Ishikawa (cell line): Measurements from ENCODE around the gene TPCN2.

ENCODE experiments used
- CEBPB ChIP-seq: IDR thresholded peaks from 2 replicates; pipeline ENCODE4 v1.6.1; 2012
- CREB1 ChIP-seq: IDR thresholded peaks from 2 replicates; pipeline ENCODE4 v1.6.1; 2012; ENCODE audit warnings: low read depth
- EGR1 ChIP-seq: IDR thresholded peaks from 2 replicates; pipeline ENCODE4 v1.6.1; 2012
- EP300 ChIP-seq: IDR thresholded peaks from 2 replicates; pipeline ENCODE4 v1.6.1; 2012; ENCODE audit warnings: borderline replicate concordance
- FOXM1 ChIP-seq: IDR thresholded peaks from 2 replicates; pipeline ENCODE4 v1.6.1; 2012; ENCODE audit warnings: low read depth, borderline replicate concordance
- MAX ChIP-seq: IDR thresholded peaks from 2 replicates; pipeline ENCODE4 v1.6.1; 2012
- NFIC ChIP-seq: IDR thresholded peaks from 2 replicates; pipeline ENCODE4 v1.6.1; 2012
- RAD21 ChIP-seq: IDR thresholded peaks from 2 replicates; pipeline ENCODE4 v1.6.1; 2012; ENCODE audit warnings: low read depth
- REST ChIP-seq: IDR thresholded peaks from 2 replicates; pipeline ENCODE4 v1.6.1; 2012; ENCODE audit warnings: low read depth, mild to moderate bottlenecking
- TAF1 ChIP-seq: IDR thresholded peaks from 2 replicates; pipeline ENCODE4 v1.6.1; 2012; ENCODE audit warnings: low read depth, mild to moderate bottlenecking
- TCF12 ChIP-seq: IDR thresholded peaks from 2 replicates; pipeline ENCODE4 v1.6.1; 2012; ENCODE audit warnings: low read depth
- TEAD4 ChIP-seq: IDR thresholded peaks from 2 replicates; pipeline ENCODE4 v1.6.1; 2012
- USF1 ChIP-seq: IDR thresholded peaks from 2 replicates; pipeline ENCODE4 v1.6.1; 2012
- YY1 ChIP-seq: IDR thresholded peaks from 2 replicates; pipeline ENCODE4 v1.6.1; 2012; ENCODE audit warnings: low read depth
- ZBTB7A ChIP-seq: IDR thresholded peaks from 2 replicates; pipeline ENCODE4 v1.6.1; 2012; ENCODE audit warnings: low read depth

The TPCN2 gene

GRCh38 chr11:69003301-69003865 is 45.3 kb upstream of the TPCN2 start:
- TF ChIP-seq MAX = no peak
- no peak for TF ChIP-seq REST
- no peak for TF ChIP-seq NFIC
- TF ChIP-seq EP300 = no peak
- TF ChIP-seq CEBPB = no peak
- no peak for TF ChIP-seq CREB1
- no peak for TF ChIP-seq TAF1

- TF ChIP-seq EGR1 (no peak), NFIC (no peak), CEBPB (no peak), RAD21 (no peak), TCF12 (no peak), USF1 (no peak), ZBTB7A (no peak), CREB1 (no peak), TAF1 (no peak), FOXM1 (no peak), REST (no peak), MAX (no peak), TEAD4 (no peak), YY1 (no peak), EP300 (no peak)
Measured at GRCh38 chr11:69003866-69004367, 44.8 kb upstream of the TPCN2 start.

- TF ChIP-seq FOXM1 = no peak
- TF ChIP-seq RAD21 = no peak
- TF ChIP-seq EP300 = no peak
- no peak for TF ChIP-seq REST
- TF ChIP-seq CREB1 = no peak
- TF ChIP-seq USF1 = no peak
- TF ChIP-seq CEBPB = no peak
- no peak for TF ChIP-seq TEAD4
- no peak for TF ChIP-seq YY1
- TF ChIP-seq TCF12 = no peak
- no peak for TF ChIP-seq MAX
- no peak for TF ChIP-seq ZBTB7A
- no peak for TF ChIP-seq TAF1
- no peak for TF ChIP-seq NFIC
- no peak for TF ChIP-seq EGR1
Measured at GRCh38 chr11:69004411-69005182, 44.1 kb upstream of the TPCN2 start.

- no peak for TF ChIP-seq NFIC
- TF ChIP-seq TCF12 = no peak
Measured at GRCh38 chr11:69005183-69005630, 43.5 kb upstream of the TPCN2 start.
